Keratinocyte (primary cell): ENCODE measurements around the gene TYRO3. TPM values are rescaled to one million over a fixed set of nuclear protein-coding genes. Genes with fewer than 3 reads are reported as not detected.

Experiments used
- DNase-seq: peaks from one replicate; pipeline ENCODE4 v3.0.0-alpha.2; 2011; ENCODE audit warnings: low read depth, missing footprints, low spot score
- FAIRE-seq: peaks from 2 replicates; lab custom pipeline; 2011; peaks lifted over from hg19 to GRCh38; lab: Jason Lieb, UNC
- H2AFZ ChIP-seq: 2 replicates; pipeline ENCODE4 v1.6.0; 2012; ENCODE audit warnings: low read length, control low read depth, inconsistent platforms; ENCODE audit not compliant: control insufficient read depth
- H3K27ac ChIP-seq: 2 replicates; pipeline ENCODE4 v1.5.1; 2011; ENCODE audit warnings: low read length; ENCODE audit not compliant: control insufficient read depth, insufficient read depth
- H3K27me3 ChIP-seq: 3 replicates; pipeline ENCODE4 v1.6.0; 2011; ENCODE audit warnings: low read length; ENCODE audit not compliant: control insufficient read depth, insufficient read depth; ENCODE audit errors: extremely low read depth
- H3K36me3 ChIP-seq, 2 experiments: 2 replicates in 1 of 2; 3 replicates in 1 of 2; pipeline ENCODE4 v1.5.1; 2011; ENCODE audit warnings: low read length in 2 of 2, mild to moderate bottlenecking in 1 of 2; ENCODE audit not compliant: control insufficient read depth in 2 of 2, insufficient read depth in 2 of 2; ENCODE audit errors: extremely low read depth in 1 of 2
- H3K4me1 ChIP-seq: 3 replicates; pipeline ENCODE4 v1.5.1; 2011; ENCODE audit warnings: low read length; ENCODE audit not compliant: control insufficient read depth, insufficient read depth; ENCODE audit errors: extremely low read depth
- H3K4me2 ChIP-seq: 3 replicates; pipeline ENCODE4 v1.6.0; 2011; ENCODE audit warnings: low read depth, low read length; ENCODE audit not compliant: control insufficient read depth, insufficient read depth; ENCODE audit errors: extremely low read depth
- H3K4me3 ChIP-seq, 3 experiments: fragments of 200-600 bp in 1 of 3; sonication (generic) in 1 of 3; 2 replicates in 2 of 3; 3 replicates in 1 of 3; pipeline ENCODE4 v1.5.1; 2011 to 2016; ENCODE audit warnings: low read length in 3 of 3, mild to moderate bottlenecking in 3 of 3, control low read depth in 2 of 3, inconsistent platforms in 1 of 3, low read depth in 1 of 3, mixed read lengths in 1 of 3, mixed run types in 1 of 3, moderate library complexity in 1 of 3; ENCODE audit not compliant: control insufficient read depth in 2 of 3, insufficient read depth in 2 of 3; ENCODE audit errors: extremely low read depth in 1 of 3
- H3K79me2 ChIP-seq: 2 replicates; pipeline ENCODE4 v1.6.0; 2012; ENCODE audit warnings: low read length; ENCODE audit not compliant: control insufficient read depth, insufficient read depth
- H3K9ac ChIP-seq: 3 replicates; pipeline ENCODE4 v1.6.0; 2011; ENCODE audit warnings: low read length; ENCODE audit not compliant: control insufficient read depth, insufficient read depth; ENCODE audit errors: extremely low read depth
- H3K9me1 ChIP-seq: 3 replicates; pipeline ENCODE4 v1.6.0; 2011; ENCODE audit warnings: low read length; ENCODE audit not compliant: control insufficient read depth, insufficient read depth; ENCODE audit errors: extremely low read depth
- H3K9me3 ChIP-seq: 2 replicates; pipeline ENCODE4 v1.5.1; 2012; ENCODE audit warnings: low read depth, low read length; ENCODE audit not compliant: control insufficient read depth
- H4K20me1 ChIP-seq: 3 replicates; pipeline ENCODE4 v1.6.0; 2011; ENCODE audit warnings: low read length; ENCODE audit not compliant: control insufficient read depth, insufficient read depth; ENCODE audit errors: extremely low read depth
- CTCF ChIP-seq, 3 experiments: IDR thresholded peaks in 1 of 3; conservative IDR thresholded peaks in 1 of 3; optimal IDR thresholded peaks in 1 of 3; 2 replicates in 2 of 3; 3 replicates in 1 of 3; pipeline versions ENCODE3 to v1.5.1; 2011; ENCODE audit warnings: low read length in 3 of 3, mild to moderate bottlenecking in 3 of 3, moderate library complexity in 2 of 3, control low read depth in 1 of 3, inconsistent platforms in 1 of 3; ENCODE audit not compliant: insufficient read depth in 2 of 3; ENCODE audit errors: extremely low read depth in 1 of 3
- EZH2 ChIP-seq: IDR thresholded peaks from one replicate; pipeline ENCODE4 v1.6.1; 2012; ENCODE audit warnings: inconsistent platforms, mild to moderate bottlenecking, low read length, moderate library complexity
- dilution Hi-C: fragments of 300-500 bp; cut with MboI; formaldehyde crosslinking; loops from one replicate; pipeline ENCODE4 v1.7.0; 2020; ENCODE audit warnings: low sequenced_read_pairs; ENCODE audit not compliant: extremely low pct_ligation_motif_present
- polyA plus RNA-seq, 5 experiments: library from polyadenylated mRNA; depleted of rRNA in 3 of 5; stranded (reverse) in 3 of 5; stranded (forward) in 1 of 5; unstranded in 1 of 5; fragments of >200 nt; gene quantifications; 1 replicate in 1 of 5; 2 replicates in 3 of 5; 3 replicates in 1 of 5; pipeline versions ENCODE4 v1.2.1 to v1.2.3, GENCODE V29; 2011 to 2012; ENCODE audit warnings: missing spikeins in 2 of 5, low read depth in 1 of 5, low replicate concordance in 1 of 5

The TYRO3 gene
- polyA plus RNA-seq, 1 donor (not counting 4 experiments of a cell fraction or from before 2014, with no cell fraction given): 9.0 TPM

GRCh38 chr15:41567261-41567660, 8.2 kb downstream of the TYRO3 start:
- Histone ChIP-seq H3K9ac (no peak overlapping the region), H3K4me1 (no peaks in the 10 kb centered on the region)
- no peak for FAIRE-seq

GRCh38 chr15:41567862-41568261, 8.8 kb downstream of the TYRO3 start:
- Histone ChIP-seq H3K9me1 (no peaks in the 10 kb centered on the region), H3K4me1 (no peaks in the 10 kb centered on the region), H2AFZ (no peak overlapping the region), H3K9me3 (no peaks in the 10 kb centered on the region), H3K9ac (no peak overlapping the region), H3K36me3 (no peaks in the 10 kb centered on the region), H3K4me3 (no peak overlapping the region), H3K27me3 (no peaks in the 10 kb centered on the region), H3K79me2 (no peaks in the 10 kb centered on the region), H3K27ac (no peak overlapping the region), H3K4me2 (no peak overlapping the region), H4K20me1 (no peaks in the 10 kb centered on the region)
- dilution Hi-C loops: no loop called here
- no peak for TF ChIP-seq CTCF (optimal IDR thresholded peaks at IDR 0.05 in 1 of 3, IDR thresholded peaks at IDR 0.05 in 1 of 3, conservative IDR thresholded peaks at IDR 0.05 in 1 of 3; ENCODE audit: extremely low read depth in 1 of 3, insufficient read depth in 2 of 3, low read length in 3 of 3)
- TF ChIP-seq EZH2: no peak
- DNase-seq (no peak), FAIRE-seq (no peak)

More at GRCh38 chr15:41567261-41567660, 8.2 kb downstream of the TYRO3 start:
- Histone ChIP-seq H3K9me1 (no peaks in the 10 kb centered on the region), H4K20me1 (no peaks in the 10 kb centered on the region), H3K9me3 (no peaks in the 10 kb centered on the region), H3K4me2 (no peak overlapping the region), H2AFZ (no peak overlapping the region), H3K79me2 (no peaks in the 10 kb centered on the region), H3K36me3 (no peaks in the 10 kb centered on the region), H3K4me3 (no peak overlapping the region), H3K27me3 (no peaks in the 10 kb centered on the region), H3K27ac (no peak overlapping the region)
- DNase-seq: no peak
- dilution Hi-C loops: no loop called here
- TF ChIP-seq EZH2 (no peak), CTCF (optimal IDR thresholded peaks at IDR 0.05 in 1 of 3, IDR thresholded peaks at IDR 0.05 in 1 of 3, conservative IDR thresholded peaks at IDR 0.05 in 1 of 3; ENCODE audit: extremely low read depth in 1 of 3, insufficient read depth in 2 of 3, low read length in 3 of 3) (no peak)
